ENCODE results near the gene DPYSL4.

DPYSL4 gene

DNA sequence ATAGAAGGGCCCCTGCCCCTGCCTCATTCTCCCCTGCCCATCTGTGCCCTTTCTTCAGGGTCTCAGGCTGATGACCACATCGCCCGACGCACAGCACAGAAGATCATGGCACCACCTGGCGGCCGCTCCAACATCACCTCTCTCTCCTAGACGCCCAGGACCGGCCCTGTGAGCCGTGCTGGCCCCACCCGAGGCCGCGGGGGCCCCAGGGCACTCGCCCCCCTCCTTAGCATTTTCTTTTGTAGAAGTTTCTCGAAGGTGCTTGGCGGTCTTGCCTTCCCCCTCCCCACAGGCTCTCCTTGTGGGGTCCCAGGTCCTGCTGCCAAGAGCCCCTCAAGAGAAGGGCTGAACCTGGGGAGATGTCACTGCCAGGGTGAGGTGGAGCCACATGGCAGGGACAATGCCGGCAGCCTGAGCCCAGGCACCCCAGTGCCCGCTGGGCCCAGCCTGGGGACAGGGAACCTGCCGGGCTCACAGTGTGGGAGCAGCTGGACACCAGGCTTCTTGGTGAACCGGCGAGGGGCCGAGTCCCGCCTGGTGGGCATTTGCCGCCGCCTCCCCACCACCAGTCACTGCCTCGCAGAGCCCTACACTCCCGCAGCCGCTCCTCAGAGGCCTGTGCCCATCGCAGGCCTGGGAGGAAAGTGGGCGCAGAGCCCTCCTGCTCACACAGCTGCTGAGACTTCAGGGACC lies 18.2 kb downstream of the DPYSL4 start:
- TF ChIP-seq SIN3A (IDR thresholded peaks at IDR 0.05; ENCODE audit: borderline replicate concordance, insufficient read depth, low read length) (no peak), TAF1 (IDR thresholded peaks at IDR 0.05; ENCODE audit: borderline replicate concordance, insufficient read depth, low read length) (no peak), FOXP2 (optimal IDR thresholded peaks at IDR 0.05; ENCODE audit: borderline replicate concordance, extremely low read depth, extremely low read length, insufficient read depth) (no peak), POLR2AphosphoS5 (IDR thresholded peaks at IDR 0.05; ENCODE audit: low read depth, low read length) (no peak)
- TF ChIP-seq, protein P1, sequence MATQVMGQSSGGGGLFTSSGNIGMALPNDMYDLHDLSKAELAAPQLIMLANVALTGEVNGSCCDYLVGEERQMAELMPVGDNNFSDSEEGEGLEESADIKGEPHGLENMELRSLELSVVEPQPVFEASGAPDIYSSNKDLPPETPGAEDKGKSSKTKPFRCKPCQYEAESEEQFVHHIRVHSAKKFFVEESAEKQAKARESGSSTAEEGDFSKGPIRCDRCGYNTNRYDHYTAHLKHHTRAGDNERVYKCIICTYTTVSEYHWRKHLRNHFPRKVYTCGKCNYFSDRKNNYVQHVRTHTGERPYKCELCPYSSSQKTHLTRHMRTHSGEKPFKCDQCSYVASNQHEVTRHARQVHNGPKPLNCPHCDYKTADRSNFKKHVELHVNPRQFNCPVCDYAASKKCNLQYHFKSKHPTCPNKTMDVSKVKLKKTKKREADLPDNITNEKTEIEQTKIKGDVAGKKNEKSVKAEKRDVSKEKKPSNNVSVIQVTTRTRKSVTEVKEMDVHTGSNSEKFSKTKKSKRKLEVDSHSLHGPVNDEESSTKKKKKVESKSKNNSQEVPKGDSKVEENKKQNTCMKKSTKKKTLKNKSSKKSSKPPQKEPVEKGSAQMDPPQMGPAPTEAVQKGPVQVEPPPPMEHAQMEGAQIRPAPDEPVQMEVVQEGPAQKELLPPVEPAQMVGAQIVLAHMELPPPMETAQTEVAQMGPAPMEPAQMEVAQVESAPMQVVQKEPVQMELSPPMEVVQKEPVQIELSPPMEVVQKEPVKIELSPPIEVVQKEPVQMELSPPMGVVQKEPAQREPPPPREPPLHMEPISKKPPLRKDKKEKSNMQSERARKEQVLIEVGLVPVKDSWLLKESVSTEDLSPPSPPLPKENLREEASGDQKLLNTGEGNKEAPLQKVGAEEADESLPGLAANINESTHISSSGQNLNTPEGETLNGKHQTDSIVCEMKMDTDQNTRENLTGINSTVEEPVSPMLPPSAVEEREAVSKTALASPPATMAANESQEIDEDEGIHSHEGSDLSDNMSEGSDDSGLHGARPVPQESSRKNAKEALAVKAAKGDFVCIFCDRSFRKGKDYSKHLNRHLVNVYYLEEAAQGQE (IDR thresholded peaks at IDR 0.05; ENCODE audit: insufficient read depth in 1 of 2, low read depth in 2 of 2, low read length in 2 of 2): no peak

DNA sequence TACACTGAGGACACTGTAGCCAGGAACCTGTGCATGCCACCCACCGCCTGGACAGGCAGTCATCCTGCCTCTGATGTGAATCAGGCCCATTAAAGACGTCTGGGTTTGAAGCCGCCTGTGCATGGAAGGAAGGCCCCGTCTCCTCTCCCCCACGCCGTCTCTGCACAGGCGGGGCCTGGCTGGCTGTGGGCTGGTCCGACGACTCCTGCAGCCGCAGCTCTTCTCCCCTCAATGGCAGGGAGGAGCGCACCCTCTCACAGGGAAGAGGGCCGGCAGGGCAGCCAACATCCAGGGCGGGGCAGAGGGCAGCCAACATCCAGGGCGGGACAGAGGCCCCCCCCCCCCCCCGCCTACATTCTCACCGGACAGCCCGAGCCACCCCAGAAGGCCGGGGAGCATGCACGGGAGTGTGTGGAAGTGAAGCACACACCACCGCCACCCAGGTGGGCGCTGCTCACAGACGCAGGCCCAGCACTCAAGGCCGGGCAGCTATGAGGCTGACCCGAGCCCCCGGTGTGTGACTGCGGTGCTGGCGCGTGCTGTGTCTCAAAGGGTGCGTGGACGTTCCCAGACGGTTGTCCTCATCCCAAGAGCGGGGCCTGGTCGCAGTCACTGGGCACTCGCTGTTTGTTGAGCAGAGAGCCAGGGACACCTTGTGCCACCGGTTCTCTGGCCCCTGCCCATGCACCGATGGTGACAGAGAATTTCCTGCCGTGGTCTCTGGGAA lies 19.1 kb downstream of the DPYSL4 start:
- TF ChIP-seq TAF1 (IDR thresholded peaks at IDR 0.05; ENCODE audit: borderline replicate concordance, insufficient read depth, low read length): no peak
- TF ChIP-seq SIN3A (IDR thresholded peaks at IDR 0.05; ENCODE audit: borderline replicate concordance, insufficient read depth, low read length): no peak
- TF ChIP-seq FOXP2 (optimal IDR thresholded peaks at IDR 0.05; ENCODE audit: borderline replicate concordance, extremely low read depth, extremely low read length, insufficient read depth): no peak
- TF ChIP-seq POLR2AphosphoS5 (IDR thresholded peaks at IDR 0.05; ENCODE audit: low read depth, low read length): no peak
- TF ChIP-seq, protein P1 (IDR thresholded peaks at IDR 0.05; ENCODE audit: insufficient read depth in 1 of 2, low read depth in 2 of 2, low read length in 2 of 2): no peak

DNA sequence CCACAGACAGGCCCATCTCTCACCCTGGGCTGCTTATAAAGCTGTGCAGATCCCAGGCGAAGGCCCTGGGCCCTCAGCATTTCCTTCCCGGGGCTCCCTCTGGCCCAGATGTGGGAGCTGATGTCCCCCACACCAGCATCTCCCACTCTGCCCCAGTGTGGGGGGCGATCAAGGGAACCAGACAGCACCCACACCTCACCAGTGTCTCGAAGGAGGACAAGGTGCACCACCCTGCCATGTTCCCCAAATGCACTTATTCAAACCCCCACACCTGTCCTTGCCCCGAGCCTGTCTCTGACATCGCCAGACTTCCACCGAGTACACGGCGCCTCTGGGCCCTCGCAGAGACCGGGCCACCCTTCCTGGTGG lies 19.6 kb downstream of the DPYSL4 start:
- TF ChIP-seq POLR2AphosphoS5 (IDR thresholded peaks at IDR 0.05; ENCODE audit: low read depth, low read length) (no peak), SIN3A (IDR thresholded peaks at IDR 0.05; ENCODE audit: borderline replicate concordance, insufficient read depth, low read length) (no peak), TAF1 (IDR thresholded peaks at IDR 0.05; ENCODE audit: borderline replicate concordance, insufficient read depth, low read length) (no peak), FOXP2 (optimal IDR thresholded peaks at IDR 0.05; ENCODE audit: borderline replicate concordance, extremely low read depth, extremely low read length, insufficient read depth) (no peak)
- TF ChIP-seq, protein P1 (IDR thresholded peaks at IDR 0.05; ENCODE audit: insufficient read depth in 1 of 2, low read depth in 2 of 2, low read length in 2 of 2): no peak

DNA sequence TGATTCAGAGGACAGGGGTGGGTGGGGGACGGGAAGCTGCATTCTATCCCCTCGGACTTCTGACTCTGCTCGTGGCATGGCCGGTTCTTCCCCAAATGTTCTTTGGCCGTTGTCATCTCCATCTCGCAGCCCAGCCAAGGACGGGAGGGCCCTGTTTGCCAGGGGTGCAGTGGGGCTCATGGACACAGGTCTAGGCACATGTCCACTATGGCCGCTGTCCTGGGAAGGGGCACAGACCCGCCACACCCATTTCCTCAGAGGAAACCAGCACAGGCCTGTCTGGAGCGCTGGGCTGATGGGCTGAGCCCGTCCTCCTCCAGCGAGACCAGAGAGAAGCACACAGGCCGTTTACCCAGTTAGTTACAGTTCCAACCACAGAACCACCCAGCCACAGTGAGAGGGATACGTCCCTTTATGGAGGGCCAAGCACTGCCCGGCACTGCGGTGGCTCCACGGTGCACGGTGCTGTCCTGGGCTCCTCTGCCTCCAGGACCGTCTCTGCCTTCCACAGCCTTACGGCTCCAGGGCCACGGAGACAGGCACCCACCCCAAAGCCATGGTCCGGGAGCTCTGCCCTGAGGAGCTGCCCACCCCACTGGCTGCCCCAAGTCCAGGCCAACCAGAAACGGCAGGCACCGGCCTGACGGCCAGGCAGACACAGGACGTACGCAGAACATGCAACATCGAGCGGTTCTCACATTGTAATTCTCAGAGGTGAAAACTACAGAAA lies 20.2 kb downstream of the DPYSL4 start:
- no peak for TF ChIP-seq SIN3A (IDR thresholded peaks at IDR 0.05; ENCODE audit: borderline replicate concordance, insufficient read depth, low read length)
- TF ChIP-seq, protein P1 (IDR thresholded peaks at IDR 0.05; ENCODE audit: insufficient read depth in 1 of 2, low read depth in 2 of 2, low read length in 2 of 2): no peak
- no peak for TF ChIP-seq FOXP2 (optimal IDR thresholded peaks at IDR 0.05; ENCODE audit: borderline replicate concordance, extremely low read depth, extremely low read length, insufficient read depth)
- TF ChIP-seq TAF1 (IDR thresholded peaks at IDR 0.05; ENCODE audit: borderline replicate concordance, insufficient read depth, low read length): no peak
- no peak for TF ChIP-seq POLR2AphosphoS5 (IDR thresholded peaks at IDR 0.05; ENCODE audit: low read depth, low read length)

Measured in PFSK-1 (cell line).